HepG2 (cell line): Measurements from ENCODE around the gene MAB21L4.

ENCODE experiments used
- ASH2L ChIP-seq: fragments of 300-600, 200-600 bp; sonication (generic); IDR thresholded peaks from 2 replicates; pipeline ENCODE4 v1.7.0; 2017; ENCODE audit warnings: low read depth, mild to moderate bottlenecking, moderate library complexity, mixed read lengths, low read length; ENCODE audit not compliant: insufficient read length
- RFX1 ChIP-seq: fragments of 450-650 bp; IDR thresholded peaks from 2 replicates; pipeline ENCODE4 v1.6.1; 2017
- TCF7 ChIP-seq: sonication (generic); IDR thresholded peaks from 2 replicates; pipeline ENCODE4 v1.6.1; 2016; ENCODE audit warnings: antibody characterized with exemption, low read depth
- ZFP36 ChIP-seq: fragments of 150-350 bp; IDR thresholded peaks from 2 replicates; pipeline ENCODE4 v1.6.1; 2018; ENCODE audit warnings: borderline replicate concordance, low read length, low read depth; ENCODE audit not compliant: partially characterized antibody
- ZMYM2 ChIP-seq: sonication (generic); formaldehyde crosslinking; IDR thresholded peaks from 2 replicates; pipeline ENCODE4 v1.8.0; 2022; ENCODE audit warnings: mild to moderate bottlenecking, missing genetic modification reagents
- ZNF557 ChIP-seq: sonication (generic); formaldehyde crosslinking; IDR thresholded peaks from 2 replicates; pipeline ENCODE4 v1.4.0; 2020; ENCODE audit warnings: missing genetic modification reagents
- TF ChIP-seq, protein P1 (sequence below): IDR thresholded peaks from 2 replicates; pipeline ENCODE4 v1.6.1; 2012; ENCODE audit warnings: low read depth, low read length, improper control_type of control experiment
- TF ChIP-seq, protein P2 (sequence below): sonication (generic); formaldehyde crosslinking; IDR thresholded peaks from 2 replicates; pipeline ENCODE4 v1.5.0; 2020; ENCODE audit warnings: mild to moderate bottlenecking, missing genetic modification reagents, moderate library complexity
- TF ChIP-seq, protein P3 (sequence below): sonication (generic); formaldehyde crosslinking; IDR thresholded peaks from 2 replicates; pipeline ENCODE4 v1.5.0; 2020; ENCODE audit warnings: missing genetic modification reagents, mild to moderate bottlenecking, borderline replicate concordance
- TF ChIP-seq, protein P4 (sequence below): sonication (generic); formaldehyde crosslinking; IDR thresholded peaks from 2 replicates; pipeline ENCODE4 v1.4.0; 2020; ENCODE audit warnings: missing genetic modification reagents

DNA sequence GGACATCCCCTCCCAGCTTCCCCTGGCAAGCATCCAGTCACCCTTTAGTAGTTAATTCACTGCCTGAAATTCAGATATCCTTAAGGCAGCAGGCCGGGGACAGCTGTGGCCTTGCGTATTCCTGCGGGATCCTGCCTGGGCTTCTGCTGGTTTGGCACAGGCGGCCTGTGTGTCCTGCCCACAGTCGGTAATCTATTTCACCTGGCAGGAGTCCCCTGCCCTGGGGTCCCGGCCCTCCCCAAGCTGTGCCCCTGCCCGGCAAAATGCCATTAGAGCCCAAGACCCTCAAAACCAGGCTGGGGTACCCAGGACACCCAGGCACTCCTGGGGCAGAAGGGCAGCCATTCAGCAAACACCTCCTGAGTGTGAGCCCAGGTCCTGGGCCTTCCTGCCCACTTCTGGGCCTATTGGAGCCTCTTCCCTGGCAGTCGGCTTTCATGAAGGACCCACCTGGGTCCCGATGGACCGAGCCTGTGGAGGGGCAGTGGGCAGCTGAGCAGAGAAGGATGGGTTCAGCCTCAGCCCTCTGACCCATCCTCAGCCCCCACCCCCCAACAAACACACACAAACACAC lies 21.8 kb upstream of the MAB21L4 start:
- TF ChIP-seq, protein P1, sequence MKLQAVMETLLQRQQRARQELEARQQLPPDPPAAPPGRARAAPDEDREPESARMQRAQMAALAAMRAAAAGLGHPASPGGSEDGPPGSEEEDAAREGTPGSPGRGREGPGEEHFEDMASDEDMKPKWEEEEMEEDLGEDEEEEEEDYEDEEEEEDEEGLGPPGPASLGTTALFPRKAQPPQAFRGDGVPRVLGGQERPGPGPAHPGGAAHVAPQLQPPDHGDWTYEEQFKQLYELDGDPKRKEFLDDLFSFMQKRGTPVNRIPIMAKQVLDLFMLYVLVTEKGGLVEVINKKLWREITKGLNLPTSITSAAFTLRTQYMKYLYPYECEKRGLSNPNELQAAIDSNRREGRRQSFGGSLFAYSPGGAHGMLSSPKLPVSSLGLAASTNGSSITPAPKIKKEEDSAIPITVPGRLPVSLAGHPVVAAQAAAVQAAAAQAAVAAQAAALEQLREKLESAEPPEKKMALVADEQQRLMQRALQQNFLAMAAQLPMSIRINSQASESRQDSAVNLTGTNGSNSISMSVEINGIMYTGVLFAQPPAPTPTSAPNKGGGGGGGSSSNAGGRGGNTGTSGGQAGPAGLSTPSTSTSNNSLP = no peak
- TF ChIP-seq, protein P2, sequence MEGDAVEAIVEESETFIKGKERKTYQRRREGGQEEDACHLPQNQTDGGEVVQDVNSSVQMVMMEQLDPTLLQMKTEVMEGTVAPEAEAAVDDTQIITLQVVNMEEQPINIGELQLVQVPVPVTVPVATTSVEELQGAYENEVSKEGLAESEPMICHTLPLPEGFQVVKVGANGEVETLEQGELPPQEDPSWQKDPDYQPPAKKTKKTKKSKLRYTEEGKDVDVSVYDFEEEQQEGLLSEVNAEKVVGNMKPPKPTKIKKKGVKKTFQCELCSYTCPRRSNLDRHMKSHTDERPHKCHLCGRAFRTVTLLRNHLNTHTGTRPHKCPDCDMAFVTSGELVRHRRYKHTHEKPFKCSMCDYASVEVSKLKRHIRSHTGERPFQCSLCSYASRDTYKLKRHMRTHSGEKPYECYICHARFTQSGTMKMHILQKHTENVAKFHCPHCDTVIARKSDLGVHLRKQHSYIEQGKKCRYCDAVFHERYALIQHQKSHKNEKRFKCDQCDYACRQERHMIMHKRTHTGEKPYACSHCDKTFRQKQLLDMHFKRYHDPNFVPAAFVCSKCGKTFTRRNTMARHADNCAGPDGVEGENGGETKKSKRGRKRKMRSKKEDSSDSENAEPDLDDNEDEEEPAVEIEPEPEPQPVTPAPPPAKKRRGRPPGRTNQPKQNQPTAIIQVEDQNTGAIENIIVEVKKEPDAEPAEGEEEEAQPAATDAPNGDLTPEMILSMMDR = no peak
- TF ChIP-seq ZFP36 (no peak), RFX1 (no peak), ASH2L (no peak), ZMYM2 (CRISPR knock-in tag) (no peak), ZNF557 (CRISPR knock-in tag) (no peak), TCF7 (no peak)
- TF ChIP-seq, protein P3, sequence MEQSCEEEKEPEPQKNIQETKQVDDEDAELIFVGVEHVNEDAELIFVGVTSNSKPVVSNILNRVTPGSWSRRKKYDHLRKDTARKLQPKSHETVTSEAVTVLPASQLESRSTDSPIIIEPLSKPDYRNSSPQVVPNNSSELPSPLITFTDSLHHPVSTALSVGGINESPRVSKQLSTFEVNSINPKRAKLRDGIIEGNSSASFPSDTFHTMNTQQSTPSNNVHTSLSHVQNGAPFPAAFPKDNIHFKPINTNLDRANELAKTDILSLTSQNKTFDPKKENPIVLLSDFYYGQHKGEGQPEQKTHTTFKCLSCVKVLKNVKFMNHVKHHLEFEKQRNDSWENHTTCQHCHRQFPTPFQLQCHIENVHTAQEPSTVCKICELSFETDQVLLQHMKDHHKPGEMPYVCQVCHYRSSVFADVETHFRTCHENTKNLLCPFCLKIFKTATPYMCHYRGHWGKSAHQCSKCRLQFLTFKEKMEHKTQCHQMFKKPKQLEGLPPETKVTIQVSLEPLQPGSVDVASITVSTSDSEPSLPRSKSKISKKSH = no peak
- TF ChIP-seq, protein P4, sequence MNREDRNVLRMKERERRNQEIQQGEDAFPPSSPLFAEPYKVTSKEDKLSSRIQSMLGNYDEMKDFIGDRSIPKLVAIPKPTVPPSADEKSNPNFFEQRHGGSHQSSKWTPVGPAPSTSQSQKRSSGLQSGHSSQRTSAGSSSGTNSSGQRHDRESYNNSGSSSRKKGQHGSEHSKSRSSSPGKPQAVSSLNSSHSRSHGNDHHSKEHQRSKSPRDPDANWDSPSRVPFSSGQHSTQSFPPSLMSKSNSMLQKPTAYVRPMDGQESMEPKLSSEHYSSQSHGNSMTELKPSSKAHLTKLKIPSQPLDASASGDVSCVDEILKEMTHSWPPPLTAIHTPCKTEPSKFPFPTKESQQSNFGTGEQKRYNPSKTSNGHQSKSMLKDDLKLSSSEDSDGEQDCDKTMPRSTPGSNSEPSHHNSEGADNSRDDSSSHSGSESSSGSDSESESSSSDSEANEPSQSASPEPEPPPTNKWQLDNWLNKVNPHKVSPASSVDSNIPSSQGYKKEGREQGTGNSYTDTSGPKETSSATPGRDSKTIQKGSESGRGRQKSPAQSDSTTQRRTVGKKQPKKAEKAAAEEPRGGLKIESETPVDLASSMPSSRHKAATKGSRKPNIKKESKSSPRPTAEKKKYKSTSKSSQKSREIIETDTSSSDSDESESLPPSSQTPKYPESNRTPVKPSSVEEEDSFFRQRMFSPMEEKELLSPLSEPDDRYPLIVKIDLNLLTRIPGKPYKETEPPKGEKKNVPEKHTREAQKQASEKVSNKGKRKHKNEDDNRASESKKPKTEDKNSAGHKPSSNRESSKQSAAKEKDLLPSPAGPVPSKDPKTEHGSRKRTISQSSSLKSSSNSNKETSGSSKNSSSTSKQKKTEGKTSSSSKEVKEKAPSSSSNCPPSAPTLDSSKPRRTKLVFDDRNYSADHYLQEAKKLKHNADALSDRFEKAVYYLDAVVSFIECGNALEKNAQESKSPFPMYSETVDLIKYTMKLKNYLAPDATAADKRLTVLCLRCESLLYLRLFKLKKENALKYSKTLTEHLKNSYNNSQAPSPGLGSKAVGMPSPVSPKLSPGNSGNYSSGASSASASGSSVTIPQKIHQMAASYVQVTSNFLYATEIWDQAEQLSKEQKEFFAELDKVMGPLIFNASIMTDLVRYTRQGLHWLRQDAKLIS (CRISPR knock-in tag) = no peak
